GM23338 (cell line): ENCODE data around the gene BMPR2. TPM values are rescaled to one million over a fixed set of nuclear protein-coding genes. Genes with fewer than 3 reads are reported as not detected.

Experiments
- ATAC-seq: fragments of 200-7000 bp; cut with Tn5 transposase; 3 replicates; pipeline ENCODE4 v1.9.1; 2020
- DNase-seq: peaks from one replicate; pipeline ENCODE4 v3.0.0-alpha.2; 2015; ENCODE audit warnings: low spot score
- H2AFZ ChIP-seq: fragments of 200-600 bp; sonication (generic); 2 replicates; pipeline ENCODE4 v1.8.0; 2016; ENCODE audit warnings: antibody characterized with exemption, mild to moderate bottlenecking, moderate library complexity
- H3F3A ChIP-seq: fragments of 200-600 bp; sonication (generic); replicated peaks from 2 replicates; pipeline ENCODE4 v1.8.0; 2017; ENCODE audit warnings: antibody characterized with exemption, mixed run types, low read depth
- H3K27ac ChIP-seq: fragments of 200-600 bp; sonication (generic); 2 replicates; pipeline ENCODE4 v1.6.1; 2016; ENCODE audit warnings: low read depth
- H3K27me3 ChIP-seq: fragments of 200-600 bp; sonication (generic); 2 replicates; pipeline ENCODE4 v1.8.0; 2016; ENCODE audit warnings: mild to moderate bottlenecking, mixed run types, moderate library complexity; ENCODE audit not compliant: insufficient read depth
- H3K36me3 ChIP-seq: fragments of 200-600 bp; sonication (generic); 2 replicates; pipeline ENCODE4 v1.8.0; 2016; ENCODE audit warnings: mild to moderate bottlenecking; ENCODE audit not compliant: insufficient read depth
- H3K4me1 ChIP-seq: fragments of 200-600 bp; sonication (generic); 2 replicates; pipeline ENCODE4 v1.8.0; 2016; ENCODE audit warnings: mild to moderate bottlenecking, moderate library complexity; ENCODE audit not compliant: insufficient read depth
- H3K4me2 ChIP-seq: fragments of 200-600 bp; sonication (generic); 2 replicates; pipeline ENCODE4 v1.7.1; 2017; ENCODE audit warnings: mixed run types
- H3K4me3 ChIP-seq: fragments of 200-600 bp; sonication (generic); 2 replicates; pipeline ENCODE4 v1.6.1; 2016; ENCODE audit warnings: mixed run types
- H3K79me2 ChIP-seq: fragments of 200-600 bp; sonication (generic); replicated peaks from 2 replicates; pipeline ENCODE4 v1.8.0; 2017; ENCODE audit warnings: mild to moderate bottlenecking; ENCODE audit not compliant: insufficient read depth
- H3K9me2 ChIP-seq: fragments of 200-600 bp; sonication (generic); 2 replicates; pipeline ENCODE4 v1.8.0; 2017; ENCODE audit not compliant: insufficient read depth
- H4K20me1 ChIP-seq: fragments of 200-600 bp; sonication (generic); replicated peaks from 2 replicates; pipeline ENCODE4 v1.8.0; 2017; ENCODE audit warnings: mild to moderate bottlenecking; ENCODE audit not compliant: insufficient read depth
- H3K27ac Mint-ChIP-seq: 2 replicates; pipeline ENCODE4 v1.8.0; 2020; ENCODE audit warnings: inconsistent platforms, mild to moderate bottlenecking, moderate library complexity, mixed read lengths
- H3K27me3 Mint-ChIP-seq: 3 replicates; pipeline ENCODE4 v1.8.0; 2022; ENCODE audit warnings: low read depth, mild to moderate bottlenecking, moderate library complexity, mixed read lengths, inconsistent platforms; ENCODE audit not compliant: insufficient read depth, poor library complexity
- H3K36me3 Mint-ChIP-seq: 3 replicates; pipeline ENCODE4 v1.8.0; 2021; ENCODE audit warnings: low read depth, mild to moderate bottlenecking, inconsistent platforms, moderate library complexity, mixed read lengths
- H3K4me1 Mint-ChIP-seq: 3 replicates; pipeline ENCODE4 v1.8.0; 2020; ENCODE audit warnings: mild to moderate bottlenecking, inconsistent platforms, mixed read lengths
- H3K4me3 Mint-ChIP-seq: 3 replicates; pipeline ENCODE4 v1.8.0; 2021; ENCODE audit warnings: moderate library complexity, mild to moderate bottlenecking, inconsistent platforms, mixed read lengths
- H3K9me3 Mint-ChIP-seq: 3 replicates; pipeline ENCODE4 v1.8.0; 2020; ENCODE audit warnings: moderate library complexity, mild to moderate bottlenecking, inconsistent platforms, mixed read lengths
- CREB1 ChIP-seq: fragments of 250-450 bp; sonication (Bioruptor Pico); IDR thresholded peaks from 2 replicates; pipeline ENCODE4 v1.5.0; 2020; ENCODE audit warnings: low read depth, mild to moderate bottlenecking, moderate library complexity
- ETS1 ChIP-seq: IDR thresholded peaks from 2 replicates; pipeline ENCODE4 v1.6.1; 2016; ENCODE audit warnings: antibody characterized with exemption
- EZH2 ChIP-seq: fragments of 200-600 bp; sonication (generic); IDR thresholded peaks from one replicate; pipeline ENCODE4 v1.8.0; 2017; ENCODE audit warnings: antibody characterized with exemption, mild to moderate bottlenecking, low read depth; ENCODE audit not compliant: unreplicated experiment
- EZH2phosphoT487 ChIP-seq: fragments of 200-600 bp; sonication (generic); IDR thresholded peaks from one replicate; pipeline ENCODE4 v1.8.1; 2018; ENCODE audit warnings: antibody characterized with exemption; ENCODE audit not compliant: unreplicated experiment
- JUNB ChIP-seq: IDR thresholded peaks from one replicate; pipeline ENCODE4 v1.6.1; 2016; ENCODE audit warnings: antibody characterized with exemption; ENCODE audit not compliant: unreplicated experiment
- NANOG ChIP-seq: IDR thresholded peaks from 2 replicates; pipeline ENCODE4 v1.6.1; 2016; ENCODE audit warnings: antibody characterized with exemption, borderline replicate concordance
- POLR2AphosphoS5 ChIP-seq: IDR thresholded peaks from 2 replicates; pipeline ENCODE4 v1.6.1; 2016; ENCODE audit warnings: antibody characterized with exemption, low read depth
- ZNF462 ChIP-seq: fragments of 250-450 bp; sonication (Bioruptor Pico); IDR thresholded peaks from 2 replicates; pipeline ENCODE4 v1.5.0; 2020; ENCODE audit warnings: mild to moderate bottlenecking, moderate library complexity
- polyA plus RNA-seq: library from polyadenylated mRNA; unstranded; fragments of >200 nt; fragmentation: Nextera tagmentation; extraction: Ambion mirVana; gene quantifications from 2 replicates; pipeline ENCODE4 v1.2.1, GENCODE V29; 2016
- total RNA-seq: library from RNA; depleted of rRNA; stranded (reverse); fragments of >200 nt; shearing (Covaris generic); gene quantifications from 2 replicates; pipeline ENCODE4 v1.2.3, GENCODE V29; 2014
- TF ChIP-seq, protein P1 (sequence below), 2 experiments: fragments of 200-600 bp in 1 of 2; sonication (generic) in 1 of 2; conservative IDR thresholded peaks; 2 replicates each; pipeline versions ENCODE4 v1.5.1 to v1.6.1; 2016 to 2017; ENCODE audit warnings: antibody characterized with exemption in 2 of 2, low read depth in 2 of 2, mild to moderate bottlenecking in 2 of 2, moderate library complexity in 1 of 2

The BMPR2 gene
- total and polyA plus RNA-seq, 2 experiments from 2014 or later, result 6.7 to 21.6 TPM

GRCh38 chr2:202442882-202443281, 66.8 kb downstream of the BMPR2 start (continued):
- no peak for TF ChIP-seq NANOG
- no peak for TF ChIP-seq CREB1 (CRISPR knock-in tag)
- no peak for TF ChIP-seq ETS1
- TF ChIP-seq JUNB, result no peak

DNA sequence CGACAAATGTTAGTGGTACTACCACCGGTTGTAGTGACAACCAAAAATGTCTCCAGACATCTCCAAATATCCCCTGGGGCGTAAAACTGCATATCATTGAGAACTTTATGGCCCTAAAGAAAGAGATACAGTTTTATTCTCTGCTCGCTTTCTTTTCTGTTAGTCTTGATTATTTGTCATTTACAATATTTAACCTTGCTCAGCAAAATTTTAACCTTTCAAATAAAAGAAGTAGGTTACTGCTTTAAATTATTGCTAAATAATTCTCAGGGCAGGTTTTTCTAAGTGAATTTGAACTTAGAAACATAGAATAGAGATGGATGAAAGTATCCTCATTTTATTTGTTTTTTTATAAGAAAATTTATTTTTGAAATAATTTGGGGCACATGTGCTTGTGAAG, 67.9 kb downstream of the BMPR2 start:
- no peak overlapping the region for H3K4me3 Mint-ChIP-seq
- H3K27ac Mint-ChIP-seq, result no peak overlapping the region

More for the DNA sequence above, 67.9 kb downstream of the BMPR2 start:
- H3K4me3 ChIP-seq, result no peak overlapping the region
- TF ChIP-seq JUNB (no peak), POLR2AphosphoS5 (no peak), EZH2phosphoT487 (no peak), ZNF462 (CRISPR knock-in tag) (no peak), EZH2 (no peak)
- TF ChIP-seq, protein P1, sequence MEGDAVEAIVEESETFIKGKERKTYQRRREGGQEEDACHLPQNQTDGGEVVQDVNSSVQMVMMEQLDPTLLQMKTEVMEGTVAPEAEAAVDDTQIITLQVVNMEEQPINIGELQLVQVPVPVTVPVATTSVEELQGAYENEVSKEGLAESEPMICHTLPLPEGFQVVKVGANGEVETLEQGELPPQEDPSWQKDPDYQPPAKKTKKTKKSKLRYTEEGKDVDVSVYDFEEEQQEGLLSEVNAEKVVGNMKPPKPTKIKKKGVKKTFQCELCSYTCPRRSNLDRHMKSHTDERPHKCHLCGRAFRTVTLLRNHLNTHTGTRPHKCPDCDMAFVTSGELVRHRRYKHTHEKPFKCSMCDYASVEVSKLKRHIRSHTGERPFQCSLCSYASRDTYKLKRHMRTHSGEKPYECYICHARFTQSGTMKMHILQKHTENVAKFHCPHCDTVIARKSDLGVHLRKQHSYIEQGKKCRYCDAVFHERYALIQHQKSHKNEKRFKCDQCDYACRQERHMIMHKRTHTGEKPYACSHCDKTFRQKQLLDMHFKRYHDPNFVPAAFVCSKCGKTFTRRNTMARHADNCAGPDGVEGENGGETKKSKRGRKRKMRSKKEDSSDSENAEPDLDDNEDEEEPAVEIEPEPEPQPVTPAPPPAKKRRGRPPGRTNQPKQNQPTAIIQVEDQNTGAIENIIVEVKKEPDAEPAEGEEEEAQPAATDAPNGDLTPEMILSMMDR (conservative IDR thresholded peaks at IDR 0.05; ENCODE audit: low read depth in 2 of 2), result no peak
- 0 out of 2 replicates have a peak, but pooled peaks cover 3% of the 10 kb centered on the region for H3K36me3 ChIP-seq
- H3K27ac ChIP-seq, result no peak overlapping the region
- no peaks in the 10 kb centered on the region for H3K4me1 ChIP-seq
- no peak overlapping the region for H2AFZ ChIP-seq
- DNase-seq (no peak), ATAC-seq (no peak)
- Mint-ChIP-seq H3K27me3 (peaks cover 6% of the 10 kb centered on the region), H3K36me3 (peaks cover 18% of the 10 kb centered on the region), H3K4me1 (no peaks in the 10 kb centered on the region), H3K9me3 (peaks cover 16% of the 10 kb centered on the region; the same call in 2 of the 3 replicates)
- H3K27me3 ChIP-seq, result no peaks in the 10 kb centered on the region
- no peaks in the 10 kb centered on the region for H3F3A ChIP-seq
- H3K79me2 ChIP-seq, result peaks cover 54% of the 10 kb centered on the region
- no peak overlapping the region for H3K4me2 ChIP-seq
- H4K20me1 ChIP-seq, result no peaks in the 10 kb centered on the region
- no peaks in the 10 kb centered on the region for H3K9me2 ChIP-seq
